K562 (cell line): ENCODE data around the gene UNC13C. TPM values are rescaled to one million over a fixed set of nuclear protein-coding genes. Genes with fewer than 3 reads are reported as not detected.
"Not testable (repeated sequence)": the region's sequence is repeated elsewhere in the genome, so short reads cannot be mapped to it uniquely, and the experiment has no call there.

Source experiments
- ATAC-seq: fragments of 200-7000 bp; cut with Tn5 transposase; 3 replicates; pipeline ENCODE4 v1.9.1; 2020; ENCODE audit warnings: moderate library complexity
- BruUV-seq: library from RNA; stranded (reverse); fragments of 400-500 nt; replicated peaks from 2 replicates; lab custom pipeline; 2021; lab: Mats Ljungman, UMichigan
- CTCF ChIA-PET: fragments of 300-600 bp; formaldehyde crosslinking; extraction: SDS; loops from one replicate; lab custom pipeline; 2021; ENCODE audit warnings: low intra/inter-chr PET ratio; lab: Yijun Ruan, JAX
- POLR2A ChIA-PET: fragments of 300-600, 350-650 bp; sonication (Branson Sonifier 250); formaldehyde crosslinking; extraction: SDS; loops from one replicate; lab custom pipeline; 2021; ENCODE audit warnings: antibody characterized with exemption, inconsistent platforms; lab: Yijun Ruan, JAX
- DNase-seq, 4 experiments: peaks; one replicate each; pipeline versions ENCODE4 v3.0.0 to v3.0.0-alpha.2; 2011 to 2018; ENCODE audit warnings: low spot score in 3 of 4, mixed read lengths in 3 of 4; ENCODE audit errors: extremely low read depth in 1 of 4
- FAIRE-seq: peaks from 2 replicates; lab custom pipeline; 2011; peaks lifted over from hg19 to GRCh38; lab: Jason Lieb, UNC
- H2AFZ ChIP-seq: 2 replicates; pipeline ENCODE4 v1.6.0; 2011; ENCODE audit warnings: low read depth, low read length, control low read depth, inconsistent platforms
- H3K27ac ChIP-seq: fragments of 200-600 bp; 3 replicates; pipeline ENCODE4 v1.8.0; 2011; ENCODE audit warnings: low read depth, mild to moderate bottlenecking, control low read depth, inconsistent platforms, low read length, moderate library complexity, mixed read lengths; ENCODE audit errors: extremely low read depth
- H3K27me3 ChIP-seq, 2 experiments: fragments of 300-600 bp in 1 of 2; 2 replicates in 1 of 2; 3 replicates in 1 of 2; pipeline versions ENCODE4 v1.6.0 to v1.8.0; 2011; ENCODE audit warnings: inconsistent platforms in 2 of 2, low read length in 2 of 2, mild to moderate bottlenecking in 1 of 2, mixed read lengths in 1 of 2, moderate library complexity in 1 of 2; ENCODE audit not compliant: control insufficient read depth in 2 of 2, insufficient read depth in 2 of 2
- H3K36me3 ChIP-seq: fragments of 300-600 bp; 3 replicates; pipeline ENCODE4 v1.8.0; 2011; ENCODE audit warnings: mild to moderate bottlenecking, low read length, inconsistent platforms; ENCODE audit not compliant: control insufficient read depth, insufficient read depth
- H3K4me1 ChIP-seq, 2 experiments: fragments of 200-600 bp in 1 of 2; replicated peaks in 1 of 2; 2 replicates in 1 of 2; 3 replicates in 1 of 2; pipeline versions ENCODE4 v1.5.1 to v1.8.0; 2011; ENCODE audit warnings: inconsistent platforms in 2 of 2, low read length in 2 of 2, mild to moderate bottlenecking in 1 of 2, mixed read lengths in 1 of 2, moderate library complexity in 1 of 2; ENCODE audit not compliant: control insufficient read depth in 2 of 2, insufficient read depth in 2 of 2
- H3K4me2 ChIP-seq: 2 replicates; pipeline ENCODE4 v1.6.1; 2011; ENCODE audit warnings: low read length, control low read depth, inconsistent platforms, mixed read lengths; ENCODE audit not compliant: insufficient read depth
- H3K4me3 ChIP-seq: fragments of 200-600 bp; sonication (generic), shearing (Covaris generic); 2 replicates; pipeline ENCODE4 v1.5.1; 2016; ENCODE audit warnings: control low read depth, inconsistent platforms
- H3K79me2 ChIP-seq: fragments of 200-600 bp; 3 replicates; pipeline ENCODE4 v1.8.0; 2011; ENCODE audit warnings: low read length, inconsistent platforms; ENCODE audit not compliant: control insufficient read depth, insufficient read depth
- H3K9ac ChIP-seq, 2 experiments: 2 replicates each; pipeline versions ENCODE4 v1.6.0 to v1.6.1; 2011; ENCODE audit warnings: low read depth in 2 of 2, low read length in 2 of 2, control low read depth in 1 of 2, inconsistent platforms in 1 of 2, mild to moderate bottlenecking in 1 of 2, mixed read lengths in 1 of 2; ENCODE audit not compliant: insufficient read depth in 1 of 2
- H3K9me1 ChIP-seq: one replicate; pipeline ENCODE4 v1.6.0; 2011; ENCODE audit warnings: inconsistent platforms, mild to moderate bottlenecking, low read length, moderate library complexity; ENCODE audit not compliant: control insufficient read depth, insufficient read depth
- H3K9me3 ChIP-seq: replicated peaks from 2 replicates; pipeline ENCODE4 v1.5.1; 2011; ENCODE audit warnings: low read depth, low read length, inconsistent platforms; ENCODE audit not compliant: control insufficient read depth, insufficient read depth
- H4K20me1 ChIP-seq: replicated peaks from 2 replicates; pipeline ENCODE4 v1.6.1; 2011; ENCODE audit warnings: low read length, inconsistent platforms, mixed read lengths; ENCODE audit not compliant: control insufficient read depth, insufficient read depth
- DDX20 ChIP-seq: fragments of 450-650 bp; IDR thresholded peaks from 2 replicates; pipeline ENCODE4 v1.6.1; 2016; ENCODE audit warnings: missing genetic modification characterization, low read depth, mild to moderate bottlenecking, missing compliant biosample characterization, moderate library complexity
- MAZ ChIP-seq, 2 experiments: fragments of 450-650 bp in 1 of 2; sonication (generic) in 1 of 2; formaldehyde crosslinking; IDR thresholded peaks in 1 of 2; conservative IDR thresholded peaks in 1 of 2; 2 replicates each; pipeline versions ENCODE4 v1.4.0 to v1.5.0; 2020; ENCODE audit warnings: mild to moderate bottlenecking in 1 of 2, missing genetic modification reagents in 1 of 2
- NCOA4 ChIP-seq: fragments of 450-650 bp; IDR thresholded peaks from 2 replicates; pipeline ENCODE4 v1.6.1; 2018; ENCODE audit warnings: mild to moderate bottlenecking; ENCODE audit not compliant: partially characterized antibody
- NR2F6 ChIP-seq: fragments of 450-650 bp; formaldehyde crosslinking; IDR thresholded peaks from 2 replicates; pipeline ENCODE4 v1.4.0; 2020; ENCODE audit warnings: mild to moderate bottlenecking
- PHB2 ChIP-seq: fragments of 450-650 bp; IDR thresholded peaks from 2 replicates; pipeline ENCODE4 v1.6.1; 2017; ENCODE audit warnings: low read depth
- ZNF561 ChIP-seq: fragments of 450-650 bp; formaldehyde crosslinking; conservative IDR thresholded peaks from 2 replicates; pipeline ENCODE4 v1.4.0; 2020; ENCODE audit warnings: mild to moderate bottlenecking, moderate library complexity
- WGBS: fragments of 100-300 bp; shearing (Covaris generic); methylation state at CpG from one replicate; pipeline ENCODE4 v1.1.6; 2016; ENCODE audit warnings: low coverage, mixed read lengths; ENCODE audit not compliant: insufficient coverage; ENCODE audit errors: missing lambda C conversion rate; 5-methylcytosine and 5-hydroxymethylcytosine counted together
- in situ Hi-C: fragments of 300-500 bp; cut with MboI; formaldehyde crosslinking; loops from 4 replicates; pipeline ENCODE4 v1.15.0; 2018; ENCODE audit warnings: inconsistent platforms, mixed read lengths
- intact Hi-C: fragments of 100-400 bp; cut with micrococcal nuclease; formaldehyde crosslinking; loops from 2 replicates; pipeline ENCODE4 v1.14.2; 2022
- polyA plus RNA-seq, 8 experiments: library from polyadenylated mRNA; depleted of rRNA in 4 of 8; stranded (reverse) in 5 of 8; unstranded in 3 of 8; fragments of >200 nt; fragmentation: Nextera tagmentation in 2 of 8; fragmentation: Illumina TruSeq in 1 of 8; extraction: Ambion mirVana in 2 of 8; extraction: Trizol in 1 of 8; gene quantifications; 2 replicates each; pipeline versions ENCODE4 v1.2.1 to v1.2.3, GENCODE V29; 2011 to 2014; ENCODE audit warnings: inconsistent platforms in 1 of 8, missing spikeins in 1 of 8
- total RNA-seq, 7 experiments: library from RNA; depleted of rRNA in 6 of 7; stranded (reverse); fragments of >200 nt in 6 of 7; fragmentation: Illumina TruSeq in 2 of 7; extraction: Trizol in 2 of 7; gene quantifications; 2 replicates each; pipeline versions ENCODE4 v1.2.1 to v1.2.3, GENCODE V29; 2011 to 2021; ENCODE audit warnings: low replicate concordance in 1 of 7
- TF ChIP-seq, protein P1 (sequence below): fragments of 250-450 bp; sonication (Bioruptor Pico); IDR thresholded peaks from 2 replicates; pipeline ENCODE4 v1.5.1; 2021; ENCODE audit warnings: mild to moderate bottlenecking
- TF ChIP-seq, protein P2 (sequence below): sonication (generic); formaldehyde crosslinking; IDR thresholded peaks from 2 replicates; pipeline ENCODE4 v1.8.1; 2023; ENCODE audit warnings: mild to moderate bottlenecking, missing genetic modification reagents

Gene UNC13C
- total and polyA plus RNA-seq, 9 of the 15 experiments (the other 6 are each of a cell fraction or from before 2014, with no cell fraction given), result not detected

DNA sequence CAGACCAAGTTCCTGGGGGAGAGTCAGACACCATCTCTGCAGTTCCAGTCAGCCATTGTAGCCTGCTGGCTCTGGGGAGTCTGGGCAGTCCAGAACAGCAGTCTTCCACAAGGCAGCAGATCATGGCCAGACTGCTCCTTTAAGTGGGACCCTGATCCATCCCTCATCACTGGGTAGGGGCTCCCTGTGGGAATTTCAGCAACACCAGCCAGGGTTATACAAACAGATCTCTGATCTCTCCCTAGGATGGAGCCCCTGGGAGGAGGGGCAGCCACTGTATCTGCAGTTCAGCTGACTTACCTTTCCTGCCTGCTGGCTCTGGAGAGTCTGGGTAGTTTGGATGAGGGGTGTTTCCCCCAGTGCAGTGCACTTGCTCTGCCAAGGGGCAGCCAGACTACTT is 42.1 kb upstream of the UNC13C start (continued):
- TF ChIP-seq, protein P1, sequence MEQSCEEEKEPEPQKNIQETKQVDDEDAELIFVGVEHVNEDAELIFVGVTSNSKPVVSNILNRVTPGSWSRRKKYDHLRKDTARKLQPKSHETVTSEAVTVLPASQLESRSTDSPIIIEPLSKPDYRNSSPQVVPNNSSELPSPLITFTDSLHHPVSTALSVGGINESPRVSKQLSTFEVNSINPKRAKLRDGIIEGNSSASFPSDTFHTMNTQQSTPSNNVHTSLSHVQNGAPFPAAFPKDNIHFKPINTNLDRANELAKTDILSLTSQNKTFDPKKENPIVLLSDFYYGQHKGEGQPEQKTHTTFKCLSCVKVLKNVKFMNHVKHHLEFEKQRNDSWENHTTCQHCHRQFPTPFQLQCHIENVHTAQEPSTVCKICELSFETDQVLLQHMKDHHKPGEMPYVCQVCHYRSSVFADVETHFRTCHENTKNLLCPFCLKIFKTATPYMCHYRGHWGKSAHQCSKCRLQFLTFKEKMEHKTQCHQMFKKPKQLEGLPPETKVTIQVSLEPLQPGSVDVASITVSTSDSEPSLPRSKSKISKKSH (CRISPR knock-in tag), result no peak
- TF ChIP-seq DDX20 (tag) (no peak), NCOA4 (no peak), PHB2 (no peak), ZNF561 (CRISPR knock-in tag) (no peak), MAZ (CRISPR knock-in tag; conservative IDR thresholded peaks at IDR 0.05 in 1 of 2, IDR thresholded peaks at IDR 0.05 in 1 of 2) (no peak), NR2F6 (CRISPR knock-in tag) (no peak)
- TF ChIP-seq, protein P2, sequence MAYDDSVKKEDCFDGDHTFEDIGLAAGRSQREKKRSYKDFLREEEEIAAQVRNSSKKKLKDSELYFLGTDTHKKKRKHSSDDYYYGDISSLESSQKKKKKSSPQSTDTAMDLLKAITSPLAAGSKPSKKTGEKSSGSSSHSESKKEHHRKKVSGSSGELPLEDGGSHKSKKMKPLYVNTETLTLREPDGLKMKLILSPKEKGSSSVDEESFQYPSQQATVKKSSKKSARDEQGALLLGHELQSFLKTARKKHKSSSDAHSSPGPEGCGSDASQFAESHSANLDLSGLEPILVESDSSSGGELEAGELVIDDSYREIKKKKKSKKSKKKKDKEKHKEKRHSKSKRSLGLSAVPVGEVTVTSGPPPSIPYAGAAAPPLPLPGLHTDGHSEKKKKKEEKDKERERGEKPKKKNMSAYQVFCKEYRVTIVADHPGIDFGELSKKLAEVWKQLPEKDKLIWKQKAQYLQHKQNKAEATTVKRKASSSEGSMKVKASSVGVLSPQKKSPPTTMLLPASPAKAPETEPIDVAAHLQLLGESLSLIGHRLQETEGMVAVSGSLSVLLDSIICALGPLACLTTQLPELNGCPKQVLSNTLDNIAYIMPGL (CRISPR knock-in tag), result no peak

DNA sequence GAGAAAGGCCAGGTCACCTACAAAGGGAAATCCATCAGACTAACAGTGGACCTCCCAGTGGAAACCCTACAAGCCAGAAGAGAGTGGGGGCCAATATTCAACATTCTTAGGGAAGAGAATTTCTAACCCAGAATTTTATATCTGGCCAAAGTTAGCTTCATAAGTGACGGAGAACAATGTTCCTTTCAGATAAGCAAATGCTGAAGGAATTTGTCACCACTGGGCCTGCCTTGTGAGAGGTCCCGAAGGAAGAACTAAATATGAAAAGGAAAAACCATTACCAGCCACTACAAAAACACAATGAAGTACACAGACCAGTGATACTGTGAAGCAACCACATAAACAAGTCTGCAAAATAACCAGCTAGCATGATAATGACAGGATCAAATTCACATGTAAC is 40.6 kb upstream of the UNC13C start:
- H2AFZ ChIP-seq, H3K27me3 ChIP-seq, H3K9me3 ChIP-seq, H3K4me3 ChIP-seq, H3K79me2 ChIP-seq, H3K4me1 ChIP-seq, H3K9me1 ChIP-seq, H4K20me1 ChIP-seq, FAIRE-seq, ATAC-seq, POLR2A ChIA-PET, in situ Hi-C loops, H3K36me3 ChIP-seq, H3K4me2 ChIP-seq, CTCF ChIA-PET, intact Hi-C loops, DNase-seq, BruUV-seq, H3K9ac ChIP-seq, H3K27ac ChIP-seq: not testable (repeated sequence)
- 0% methylated on average over 2 of the region's 2 CpGs for WGBS
